Measurements from ENCODE around the gene D2HGDH.
"Not testable (repeated sequence)": the region's sequence is repeated elsewhere in the genome, so short reads cannot be mapped to it uniquely, and the experiment has no call there.

D2HGDH gene

GRCh38 chr2:241817126-241817820 lies 82.8 kb downstream of the D2HGDH start:
- H3K9ac ChIP-seq (ENCODE audit: low read length), result no peak overlapping the region

DNA sequence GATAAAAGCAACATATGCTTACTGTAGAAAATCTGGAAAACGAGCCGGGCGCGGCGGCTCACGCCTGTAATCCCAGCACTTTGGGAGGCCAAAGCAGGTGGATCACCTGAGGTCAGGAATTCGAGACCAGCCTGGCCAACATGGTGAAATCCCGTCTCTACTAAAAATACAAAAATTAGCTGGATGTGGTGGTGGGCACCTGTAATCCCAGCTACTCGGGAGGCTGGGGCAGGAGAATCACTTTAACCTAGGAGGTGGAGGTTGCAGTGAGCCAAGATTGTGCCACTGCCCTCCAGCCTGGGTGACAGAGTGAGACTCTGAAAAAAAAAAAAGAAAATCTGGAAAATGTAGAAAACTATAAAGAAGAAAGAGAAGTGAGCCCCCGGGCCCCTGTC lies 83.4 kb downstream of the D2HGDH start:
- H3F3A ChIP-seq (ENCODE audit: insufficient read depth, low read length); H3K9me3 ChIP-seq (replicated peaks; ENCODE audit: insufficient read depth, low read length); DNase-seq; H3K4me3 ChIP-seq (ENCODE audit: low read length); H3K36me3 ChIP-seq (replicated peaks; ENCODE audit: insufficient read depth, low read length); H3K9me2 ChIP-seq (replicated peaks; ENCODE audit: insufficient read depth, low read length); H3K27ac ChIP-seq (ENCODE audit: low read length); H4K20me1 ChIP-seq (ENCODE audit: insufficient read depth, low read length); H3K79me2 ChIP-seq (ENCODE audit: low read length); H2AFZ ChIP-seq (ENCODE audit: low read length); H3K4me1 ChIP-seq (ENCODE audit: low read length); H3K4me2 ChIP-seq (ENCODE audit: low read depth, low read length); H3K9ac ChIP-seq (ENCODE audit: low read length): not testable (repeated sequence)
- H3K27me3 ChIP-seq (replicated peaks; ENCODE audit: insufficient read depth, low read length), result peaks cover 63% of the 10 kb centered on the region

More at GRCh38 chr2:241817126-241817820, 82.8 kb downstream of the D2HGDH start:
- H3K36me3 ChIP-seq (replicated peaks; ENCODE audit: insufficient read depth, low read length), result no peaks in the 10 kb centered on the region
- H3K4me1 ChIP-seq (ENCODE audit: low read length), result no peaks in the 10 kb centered on the region
- no peaks in the 10 kb centered on the region for H3F3A ChIP-seq (ENCODE audit: insufficient read depth, low read length)
- peaks cover 69% of the 10 kb centered on the region for H3K27me3 ChIP-seq (replicated peaks; ENCODE audit: insufficient read depth, low read length)
- TF ChIP-seq, protein P1, sequence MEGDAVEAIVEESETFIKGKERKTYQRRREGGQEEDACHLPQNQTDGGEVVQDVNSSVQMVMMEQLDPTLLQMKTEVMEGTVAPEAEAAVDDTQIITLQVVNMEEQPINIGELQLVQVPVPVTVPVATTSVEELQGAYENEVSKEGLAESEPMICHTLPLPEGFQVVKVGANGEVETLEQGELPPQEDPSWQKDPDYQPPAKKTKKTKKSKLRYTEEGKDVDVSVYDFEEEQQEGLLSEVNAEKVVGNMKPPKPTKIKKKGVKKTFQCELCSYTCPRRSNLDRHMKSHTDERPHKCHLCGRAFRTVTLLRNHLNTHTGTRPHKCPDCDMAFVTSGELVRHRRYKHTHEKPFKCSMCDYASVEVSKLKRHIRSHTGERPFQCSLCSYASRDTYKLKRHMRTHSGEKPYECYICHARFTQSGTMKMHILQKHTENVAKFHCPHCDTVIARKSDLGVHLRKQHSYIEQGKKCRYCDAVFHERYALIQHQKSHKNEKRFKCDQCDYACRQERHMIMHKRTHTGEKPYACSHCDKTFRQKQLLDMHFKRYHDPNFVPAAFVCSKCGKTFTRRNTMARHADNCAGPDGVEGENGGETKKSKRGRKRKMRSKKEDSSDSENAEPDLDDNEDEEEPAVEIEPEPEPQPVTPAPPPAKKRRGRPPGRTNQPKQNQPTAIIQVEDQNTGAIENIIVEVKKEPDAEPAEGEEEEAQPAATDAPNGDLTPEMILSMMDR (IDR thresholded peaks at IDR 0.05; ENCODE audit: low read length), result no peak
- TF ChIP-seq EZH2phosphoT487 (IDR thresholded peaks at IDR 0.05; ENCODE audit: low read length), result no peak
- no peak for TF ChIP-seq EZH2 (optimal IDR thresholded peaks at IDR 0.05; ENCODE audit: low read depth, low read length)
- H2AFZ ChIP-seq (ENCODE audit: low read length), result no peak overlapping the region
- H4K20me1 ChIP-seq (ENCODE audit: insufficient read depth, low read length), result no peaks in the 10 kb centered on the region
- no peak overlapping the region for H3K27ac ChIP-seq (ENCODE audit: low read length)
- no peak for DNase-seq
- no peak overlapping the region for H3K4me3 ChIP-seq (ENCODE audit: low read length)
- H3K9me3 ChIP-seq (replicated peaks; ENCODE audit: insufficient read depth, low read length), result no peaks in the 10 kb centered on the region
- no peaks in the 10 kb centered on the region for H3K9me2 ChIP-seq (replicated peaks; ENCODE audit: insufficient read depth, low read length)
- H3K79me2 ChIP-seq (ENCODE audit: low read length), result no peaks in the 10 kb centered on the region
- H3K4me2 ChIP-seq (ENCODE audit: low read depth, low read length), result peak overlapping the region; percentile 15; the same call in 1 of the 2 replicates
